Astrocyte of the cerebellum (primary cell): ENCODE measurements around the gene ELMOD3.
"Not testable (repeated sequence)": the region's sequence is repeated elsewhere in the genome, so short reads cannot be mapped to it uniquely, and the experiment has no call there.

Experiments
- DNase-seq: peaks from one replicate; pipeline ENCODE4 v3.0.0-alpha.2; 2011; ENCODE audit warnings: low read depth
- H3K4me3 ChIP-seq: 2 replicates; pipeline ENCODE4 v1.5.1; 2011; ENCODE audit warnings: mild to moderate bottlenecking, low read depth, low read length, moderate library complexity
- CTCF ChIP-seq: IDR thresholded peaks from 2 replicates; pipeline ENCODE4 v1.5.1; 2012; ENCODE audit warnings: low read length, low read depth, moderate library complexity, mild to moderate bottlenecking; ENCODE audit errors: missing control alignments
- in situ Hi-C: cut with HindIII; loops from 2 replicates; pipeline ENCODE4 v1.10.0; 2017; ENCODE audit warnings: low sequenced_read_pairs

The ELMOD3 gene

DNA sequence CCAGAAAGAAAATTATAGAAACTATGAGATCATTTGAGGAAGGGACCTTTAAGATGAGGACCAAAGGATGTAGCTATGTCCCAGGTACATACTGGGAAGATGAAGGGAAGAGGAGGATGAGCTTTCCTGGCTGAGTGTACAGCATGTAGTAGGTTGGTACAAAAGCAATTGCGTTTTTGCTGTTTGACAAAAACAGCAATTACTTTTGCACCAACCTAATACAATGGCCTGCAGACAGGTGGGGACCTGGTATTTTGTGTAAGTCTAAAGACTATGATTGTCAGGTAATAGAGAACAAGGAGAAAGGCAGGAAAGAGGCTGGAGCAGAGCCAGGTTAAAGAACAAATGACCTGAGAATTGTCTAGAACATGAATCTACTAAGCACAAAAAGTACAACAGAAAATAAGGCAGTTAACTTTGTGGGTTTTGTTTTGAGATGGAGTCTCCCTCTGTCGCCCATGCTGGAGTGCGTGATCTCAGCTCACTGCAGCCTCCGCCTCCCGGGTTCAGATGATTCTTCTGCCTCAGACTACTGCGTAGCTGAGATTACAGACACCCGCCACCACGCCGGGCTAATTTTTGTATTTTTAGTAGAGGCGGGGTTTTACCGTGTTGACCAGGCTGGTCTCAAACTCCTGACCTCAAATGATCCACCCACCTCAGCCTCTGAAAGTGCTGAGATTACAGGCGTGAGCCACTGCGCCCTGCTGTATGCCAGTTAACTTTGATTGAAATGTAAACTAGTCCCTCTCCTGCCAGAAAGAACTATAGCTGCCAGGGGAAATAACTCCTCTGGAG is 23.5 kb upstream of the ELMOD3 start:
- in situ Hi-C loops: no loop called here
- no peak for DNase-seq
- TF ChIP-seq CTCF: no peak
- no peak overlapping the region for H3K4me3 ChIP-seq

GRCh38 chr2:85333877-85334276 is 20.7 kb upstream of the ELMOD3 start:
- DNase-seq, H3K4me3 ChIP-seq, in situ Hi-C loops: not testable (repeated sequence)

DNA sequence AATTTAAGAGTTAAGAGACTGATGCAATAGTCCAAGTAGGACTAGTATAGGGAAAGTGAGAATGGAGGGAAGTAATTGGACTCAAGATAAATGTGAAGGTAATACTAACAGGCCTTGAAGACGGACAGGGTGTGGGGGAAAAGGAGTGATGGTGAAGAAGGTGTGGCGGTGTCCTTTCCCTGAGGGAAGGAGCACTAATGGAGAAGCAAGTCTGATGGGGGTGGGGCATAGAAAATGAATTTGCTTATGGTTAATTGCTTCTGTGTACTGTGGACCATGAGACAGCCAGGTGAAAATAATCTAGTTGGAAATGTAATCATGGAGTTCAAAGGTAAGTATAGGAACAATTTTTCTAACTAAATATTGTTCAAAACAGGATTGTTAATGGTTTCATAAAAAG is 19.6 kb upstream of the ELMOD3 start:
- no peak overlapping the region for H3K4me3 ChIP-seq
- in situ Hi-C loops: no loop called here
- no peak for TF ChIP-seq CTCF
- no peak for DNase-seq

- TF ChIP-seq CTCF: no peak
- no peak for DNase-seq
- in situ Hi-C loops: no loop called here
- no peak overlapping the region for H3K4me3 ChIP-seq
Measured at GRCh38 chr2:85340034-85340892, 14.3 kb upstream of the ELMOD3 start.

GRCh38 chr2:85341269-85342029 is 13.1 kb upstream of the ELMOD3 start:
- H3K4me3 ChIP-seq: no peak overlapping the region
- in situ Hi-C loops: no loop called here
- no peak for TF ChIP-seq CTCF
- DNase-seq: no peak

DNA sequence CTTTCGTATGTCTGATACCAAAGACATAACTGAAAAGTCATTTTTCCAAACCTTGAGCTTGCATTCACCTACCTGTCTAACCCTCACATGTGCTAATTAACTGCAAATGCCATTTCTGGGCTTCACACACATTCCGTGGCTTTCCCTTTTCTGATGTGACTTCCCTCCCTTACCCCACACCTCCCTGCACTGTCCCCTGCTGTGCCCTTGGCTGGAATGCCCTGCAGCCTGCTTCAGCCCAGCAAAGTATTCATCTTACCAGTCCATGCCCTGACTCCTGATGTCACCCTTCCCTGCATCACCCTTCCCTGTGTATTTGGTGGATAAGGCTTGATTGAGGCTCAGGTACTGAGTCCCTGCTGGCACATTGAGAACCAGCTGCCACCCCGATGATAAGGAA is 12.4 kb upstream of the ELMOD3 start:
- in situ Hi-C loops: no loop called here
- no peak for DNase-seq
- no peak overlapping the region for H3K4me3 ChIP-seq
- TF ChIP-seq CTCF: no peak

DNA sequence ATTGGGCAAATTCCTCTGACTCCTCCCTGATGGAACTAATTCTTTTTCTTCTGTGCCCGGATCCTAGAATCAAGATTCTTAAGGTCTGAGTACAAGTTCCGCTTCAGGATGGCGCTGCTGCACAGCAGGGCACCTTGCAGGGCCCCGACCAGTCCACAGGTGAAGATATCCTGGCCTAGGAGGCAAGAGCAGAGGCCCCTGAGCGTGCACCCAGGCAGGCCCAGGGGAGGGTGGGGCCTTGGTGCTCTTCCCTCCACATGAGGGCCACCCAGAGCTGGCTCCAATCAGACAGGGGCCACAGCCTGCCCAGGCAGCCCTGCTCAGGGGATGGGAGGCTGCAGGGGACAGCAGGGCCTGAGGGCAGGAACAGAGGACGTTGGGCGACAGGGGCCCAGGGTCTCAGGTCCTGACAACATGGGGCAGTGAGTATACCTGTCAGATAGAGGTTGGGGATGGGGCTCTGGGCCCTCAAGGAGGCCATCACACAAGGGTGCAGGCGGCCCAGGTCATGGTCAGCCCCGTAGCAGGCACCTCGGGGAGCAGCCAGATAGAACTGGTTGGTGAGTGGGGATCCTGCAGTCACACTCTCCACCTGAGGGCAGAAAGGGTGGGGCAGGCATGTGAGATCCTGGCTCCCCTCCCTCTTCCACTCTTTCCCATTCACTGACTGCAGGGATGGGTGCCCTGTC is 11.2 kb upstream of the ELMOD3 start:
- in situ Hi-C loops, DNase-seq, H3K4me3 ChIP-seq: not testable (repeated sequence)
